ENCODE data around the gene LRRC47.
A peak's percentile ranks its signal among the peaks of the same experiment; 100 is the strongest.

LRRC47 gene

GRCh38 chr1:3834701-3835100, 38.4 kb upstream of the LRRC47 start:
- TF ChIP-seq PATZ1 (CRISPR knock-in tag; IDR thresholded peaks at IDR 0.05; ENCODE audit: borderline replicate concordance), result no peak
- no peak for TF ChIP-seq GLIS3 (CRISPR knock-in tag; IDR thresholded peaks at IDR 0.05)
- TF ChIP-seq ARNTL (CRISPR knock-in tag; IDR thresholded peaks at IDR 0.05; ENCODE audit: borderline replicate concordance, low read depth), result no peak
- no peak for TF ChIP-seq ESRRG (CRISPR knock-in tag; IDR thresholded peaks at IDR 0.05)
- no peak for TF ChIP-seq SNAI2 (CRISPR knock-in tag; IDR thresholded peaks at IDR 0.05)
- TF ChIP-seq ZNF565 (CRISPR knock-in tag; conservative IDR thresholded peaks at IDR 0.05; ENCODE audit: low read depth), result no peak
- no peak for TF ChIP-seq PPARA (CRISPR knock-in tag; IDR thresholded peaks at IDR 0.05; ENCODE audit: borderline replicate concordance)
- TF ChIP-seq CSRNP3 (CRISPR knock-in tag; IDR thresholded peaks at IDR 0.05), result no peak
- TF ChIP-seq TOX (CRISPR knock-in tag; IDR thresholded peaks at IDR 0.05; ENCODE audit: borderline replicate concordance), result no peak
- no peak for TF ChIP-seq ZFP30 (CRISPR knock-in tag; IDR thresholded peaks at IDR 0.05)
- no peak for TF ChIP-seq ZNF70 (CRISPR knock-in tag; IDR thresholded peaks at IDR 0.05)
- no peak for TF ChIP-seq ZC3H10 (CRISPR knock-in tag; IDR thresholded peaks at IDR 0.05)
- ATAC-seq, result no peak

GRCh38 chr1:3831689-3832088, 35.4 kb upstream of the LRRC47 start:
- ATAC-seq, result peak; percentile 95
- TF ChIP-seq RARB (CRISPR knock-in tag; IDR thresholded peaks at IDR 0.05) (no peak), SNAI2 (CRISPR knock-in tag; IDR thresholded peaks at IDR 0.05) (no peak), ZNF70 (CRISPR knock-in tag; IDR thresholded peaks at IDR 0.05) (no peak), ESRRG (CRISPR knock-in tag; IDR thresholded peaks at IDR 0.05) (no peak), OSR1 (CRISPR knock-in tag; IDR thresholded peaks at IDR 0.05) (no peak), ISL1 (CRISPR knock-in tag; IDR thresholded peaks at IDR 0.05) (peak; percentile 53), TCF4 (CRISPR knock-in tag; IDR thresholded peaks at IDR 0.05; ENCODE audit: borderline replicate concordance) (peak; percentile 84), ZFP30 (CRISPR knock-in tag; IDR thresholded peaks at IDR 0.05) (no peak), ZNF8 (CRISPR knock-in tag; IDR thresholded peaks at IDR 0.05) (no peak), CSRNP3 (CRISPR knock-in tag; IDR thresholded peaks at IDR 0.05) (no peak), ZFP3 (CRISPR knock-in tag; IDR thresholded peaks at IDR 0.05) (no peak), ZNF565 (CRISPR knock-in tag; conservative IDR thresholded peaks at IDR 0.05; ENCODE audit: low read depth) (no peak), GLIS3 (CRISPR knock-in tag; IDR thresholded peaks at IDR 0.05) (no peak), PPARA (CRISPR knock-in tag; IDR thresholded peaks at IDR 0.05; ENCODE audit: borderline replicate concordance) (no peak), ZC3H10 (CRISPR knock-in tag; IDR thresholded peaks at IDR 0.05) (no peak), TOX (CRISPR knock-in tag; IDR thresholded peaks at IDR 0.05; ENCODE audit: borderline replicate concordance) (no peak)
- TF ChIP-seq, protein P1, sequence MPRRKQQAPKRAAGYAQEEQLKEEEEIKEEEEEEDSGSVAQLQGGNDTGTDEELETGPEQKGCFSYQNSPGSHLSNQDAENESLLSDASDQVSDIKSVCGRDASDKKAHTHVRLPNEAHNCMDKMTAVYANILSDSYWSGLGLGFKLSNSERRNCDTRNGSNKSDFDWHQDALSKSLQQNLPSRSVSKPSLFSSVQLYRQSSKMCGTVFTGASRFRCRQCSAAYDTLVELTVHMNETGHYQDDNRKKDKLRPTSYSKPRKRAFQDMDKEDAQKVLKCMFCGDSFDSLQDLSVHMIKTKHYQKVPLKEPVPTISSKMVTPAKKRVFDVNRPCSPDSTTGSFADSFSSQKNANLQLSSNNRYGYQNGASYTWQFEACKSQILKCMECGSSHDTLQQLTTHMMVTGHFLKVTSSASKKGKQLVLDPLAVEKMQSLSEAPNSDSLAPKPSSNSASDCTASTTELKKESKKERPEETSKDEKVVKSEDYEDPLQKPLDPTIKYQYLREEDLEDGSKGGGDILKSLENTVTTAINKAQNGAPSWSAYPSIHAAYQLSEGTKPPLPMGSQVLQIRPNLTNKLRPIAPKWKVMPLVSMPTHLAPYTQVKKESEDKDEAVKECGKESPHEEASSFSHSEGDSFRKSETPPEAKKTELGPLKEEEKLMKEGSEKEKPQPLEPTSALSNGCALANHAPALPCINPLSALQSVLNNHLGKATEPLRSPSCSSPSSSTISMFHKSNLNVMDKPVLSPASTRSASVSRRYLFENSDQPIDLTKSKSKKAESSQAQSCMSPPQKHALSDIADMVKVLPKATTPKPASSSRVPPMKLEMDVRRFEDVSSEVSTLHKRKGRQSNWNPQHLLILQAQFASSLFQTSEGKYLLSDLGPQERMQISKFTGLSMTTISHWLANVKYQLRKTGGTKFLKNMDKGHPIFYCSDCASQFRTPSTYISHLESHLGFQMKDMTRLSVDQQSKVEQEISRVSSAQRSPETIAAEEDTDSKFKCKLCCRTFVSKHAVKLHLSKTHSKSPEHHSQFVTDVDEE (CRISPR knock-in tag; IDR thresholded peaks at IDR 0.05), result peak; percentile 63

- ATAC-seq, result no peak
These were observed 32.1 kb upstream of the LRRC47 start for GRCh38 chr1:3828391-3828790.

More at GRCh38 chr1:3828391-3828790, 32.1 kb upstream of the LRRC47 start:
- no peak for TF ChIP-seq SNAI2 (CRISPR knock-in tag; IDR thresholded peaks at IDR 0.05)
- TF ChIP-seq CSDC2 (CRISPR knock-in tag; IDR thresholded peaks at IDR 0.05), result no peak
- TF ChIP-seq ESRRG (CRISPR knock-in tag; IDR thresholded peaks at IDR 0.05), result no peak
- TF ChIP-seq ISL1 (CRISPR knock-in tag; IDR thresholded peaks at IDR 0.05), result no peak
- TF ChIP-seq ZNF70 (CRISPR knock-in tag; IDR thresholded peaks at IDR 0.05), result no peak
- no peak for TF ChIP-seq PPARA (CRISPR knock-in tag; IDR thresholded peaks at IDR 0.05; ENCODE audit: borderline replicate concordance)
- TF ChIP-seq CSRNP3 (CRISPR knock-in tag; IDR thresholded peaks at IDR 0.05), result no peak
- no peak for TF ChIP-seq ARNTL (CRISPR knock-in tag; IDR thresholded peaks at IDR 0.05; ENCODE audit: borderline replicate concordance, low read depth)
- TF ChIP-seq OSR1 (CRISPR knock-in tag; IDR thresholded peaks at IDR 0.05), result no peak
- TF ChIP-seq CREB5 (CRISPR knock-in tag; IDR thresholded peaks at IDR 0.05; ENCODE audit: low read depth), result no peak
- TF ChIP-seq ZNF8 (CRISPR knock-in tag; IDR thresholded peaks at IDR 0.05), result no peak
- TF ChIP-seq, protein P2, sequence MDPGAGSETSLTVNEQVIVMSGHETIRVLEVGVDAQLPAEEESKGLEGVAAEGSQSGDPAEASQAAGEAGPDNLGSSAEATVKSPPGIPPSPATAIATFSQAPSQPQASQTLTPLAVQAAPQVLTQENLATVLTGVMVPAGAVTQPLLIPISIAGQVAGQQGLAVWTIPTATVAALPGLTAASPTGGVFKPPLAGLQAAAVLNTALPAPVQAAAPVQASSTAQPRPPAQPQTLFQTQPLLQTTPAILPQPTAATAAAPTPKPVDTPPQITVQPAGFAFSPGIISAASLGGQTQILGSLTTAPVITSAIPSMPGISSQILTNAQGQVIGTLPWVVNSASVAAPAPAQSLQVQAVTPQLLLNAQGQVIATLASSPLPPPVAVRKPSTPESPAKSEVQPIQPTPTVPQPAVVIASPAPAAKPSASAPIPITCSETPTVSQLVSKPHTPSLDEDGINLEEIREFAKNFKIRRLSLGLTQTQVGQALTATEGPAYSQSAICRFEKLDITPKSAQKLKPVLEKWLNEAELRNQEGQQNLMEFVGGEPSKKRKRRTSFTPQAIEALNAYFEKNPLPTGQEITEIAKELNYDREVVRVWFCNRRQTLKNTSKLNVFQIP (CRISPR knock-in tag; IDR thresholded peaks at IDR 0.05; ENCODE audit: borderline replicate concordance, low read depth), result no peak
- no peak for TF ChIP-seq ZFP30 (CRISPR knock-in tag; IDR thresholded peaks at IDR 0.05)
- no peak for TF ChIP-seq ZNF565 (CRISPR knock-in tag; conservative IDR thresholded peaks at IDR 0.05; ENCODE audit: low read depth)

All from SK-N-SH treated with all-trans-retinoic acid at 6 μM for 48 hours (cell line).